ENCODE data around the gene PRPH2. TPM values are rescaled to one million over a fixed set of nuclear protein-coding genes. Genes with fewer than 3 reads are reported as not detected.
A peak's percentile ranks its signal among the peaks of the same experiment; 100 is the strongest.

Gene PRPH2
- total and polyA plus RNA-seq, 2 of the 13 experiments (the other 11 are each of a cell fraction or from before 2014, with no cell fraction given), result 0.03 to 0.04 TPM

DNA sequence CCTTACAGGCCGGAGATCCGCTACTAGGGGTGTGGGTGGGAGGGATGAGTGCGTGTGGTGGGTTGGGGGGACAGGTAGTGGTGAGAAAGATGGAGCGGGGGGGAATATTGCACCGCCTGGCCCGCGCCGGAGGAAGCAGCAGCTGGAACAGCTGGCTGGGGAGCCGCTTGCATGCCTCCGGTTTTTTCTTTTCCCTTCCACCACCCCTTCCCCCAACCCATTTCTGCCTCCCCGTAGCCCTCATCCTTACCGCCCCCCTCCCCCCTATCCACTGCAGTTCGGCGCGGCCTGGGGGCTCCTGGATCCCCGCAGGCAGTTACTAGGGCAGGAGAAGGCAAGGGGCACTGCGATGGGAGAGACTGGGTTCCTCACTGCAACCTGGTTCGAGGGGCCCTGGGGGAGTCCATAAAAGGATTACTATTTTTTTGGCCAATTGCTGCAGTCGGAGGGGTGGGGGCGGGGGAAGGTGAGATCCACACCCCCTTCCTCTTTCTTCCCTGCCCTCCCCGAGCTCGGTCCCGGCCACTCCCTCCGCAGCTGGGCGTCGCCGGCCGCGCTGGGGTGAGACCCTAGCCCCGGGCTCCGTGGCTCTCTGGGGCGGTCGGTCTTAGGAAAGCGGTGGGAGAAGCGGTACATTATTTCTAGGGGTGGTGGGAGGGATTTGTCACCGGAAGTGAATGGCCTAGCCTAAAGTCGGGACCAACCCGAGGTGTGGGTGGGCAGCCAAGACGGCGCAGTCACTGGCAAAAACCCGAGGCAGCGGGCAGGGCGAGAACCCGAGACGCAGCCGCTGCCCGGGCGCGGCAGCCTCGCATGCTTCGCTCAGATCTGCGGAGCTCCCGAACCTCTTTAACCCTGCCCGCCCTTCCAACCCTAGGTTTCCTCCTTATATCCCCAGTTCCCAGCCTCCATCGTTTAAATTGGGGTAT, 24.3 kb upstream of the PRPH2 start (continued):
- TF ChIP-seq HNF4A (CRISPR knock-in tag; IDR thresholded peaks at IDR 0.05) (no peak), SNAI1 (CRISPR knock-in tag; IDR thresholded peaks at IDR 0.05; ENCODE audit: borderline replicate concordance) (0 out of 2 replicates have a peak, but pooled peaks have one; percentile 25), MED1 (CRISPR knock-in tag; IDR thresholded peaks at IDR 0.05) (peak; percentile 70), CHD2 (IDR thresholded peaks at IDR 0.05; ENCODE audit: low read depth, low read length) (no peak), ZNF333 (CRISPR knock-in tag; IDR thresholded peaks at IDR 0.05; ENCODE audit: borderline replicate concordance) (peak; percentile 74), ATRX (CRISPR knock-in tag; IDR thresholded peaks at IDR 0.05; ENCODE audit: borderline replicate concordance) (no peak), ATF7 (IDR thresholded peaks at IDR 0.05) (no peak), ATF7 (CRISPR knock-in tag; IDR thresholded peaks at IDR 0.05) (0 out of 2 replicates have a peak, but pooled peaks have one; percentile 41), TOE1 (CRISPR knock-in tag; IDR thresholded peaks at IDR 0.05) (no peak), ZNF768 (CRISPR knock-in tag; IDR thresholded peaks at IDR 0.05) (no peak), ZNF615 (CRISPR knock-in tag; IDR thresholded peaks at IDR 0.05; ENCODE audit: borderline replicate concordance) (no peak), MBNL3 (CRISPR knock-in tag; conservative IDR thresholded peaks at IDR 0.05) (no peak), HHEX (CRISPR knock-in tag; IDR thresholded peaks at IDR 0.05) (no peak), SPEN (CRISPR knock-in tag; IDR thresholded peaks at IDR 0.05; ENCODE audit: low read depth) (peak; percentile 75), NFIB (CRISPR knock-in tag; IDR thresholded peaks at IDR 0.05; ENCODE audit: borderline replicate concordance) (no peak), KLF13 (CRISPR knock-in tag; IDR thresholded peaks at IDR 0.05) (no peak), ZNF331 (CRISPR knock-in tag; IDR thresholded peaks at IDR 0.05) (peak; percentile 34; the same call in 1 of the 2 replicates), REXO4 (CRISPR knock-in tag; IDR thresholded peaks at IDR 0.05; ENCODE audit: borderline replicate concordance) (no peak), FOXK2 (IDR thresholded peaks at IDR 0.05) (no peak), POLR2AphosphoS2 (IDR thresholded peaks at IDR 0.05; ENCODE audit: low read depth, low read length) (no peak)
- TF ChIP-seq, protein P1, sequence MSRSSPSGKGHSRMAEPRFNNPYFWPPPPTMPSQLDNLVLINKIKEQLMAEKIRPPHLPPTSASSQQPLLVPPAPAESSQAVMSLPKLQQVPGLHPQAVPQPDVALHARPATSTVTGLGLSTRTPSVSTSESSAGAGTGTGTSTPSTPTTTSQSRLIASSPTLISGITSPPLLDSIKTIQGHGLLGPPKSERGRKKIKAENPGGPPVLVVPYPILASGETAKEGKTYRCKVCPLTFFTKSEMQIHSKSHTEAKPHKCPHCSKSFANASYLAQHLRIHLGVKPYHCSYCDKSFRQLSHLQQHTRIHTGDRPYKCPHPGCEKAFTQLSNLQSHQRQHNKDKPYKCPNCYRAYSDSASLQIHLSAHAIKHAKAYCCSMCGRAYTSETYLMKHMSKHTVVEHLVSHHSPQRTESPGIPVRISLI (CRISPR knock-in tag; IDR thresholded peaks at IDR 0.05; ENCODE audit: borderline replicate concordance), result peak; percentile 69
- TF ChIP-seq, protein P2, sequence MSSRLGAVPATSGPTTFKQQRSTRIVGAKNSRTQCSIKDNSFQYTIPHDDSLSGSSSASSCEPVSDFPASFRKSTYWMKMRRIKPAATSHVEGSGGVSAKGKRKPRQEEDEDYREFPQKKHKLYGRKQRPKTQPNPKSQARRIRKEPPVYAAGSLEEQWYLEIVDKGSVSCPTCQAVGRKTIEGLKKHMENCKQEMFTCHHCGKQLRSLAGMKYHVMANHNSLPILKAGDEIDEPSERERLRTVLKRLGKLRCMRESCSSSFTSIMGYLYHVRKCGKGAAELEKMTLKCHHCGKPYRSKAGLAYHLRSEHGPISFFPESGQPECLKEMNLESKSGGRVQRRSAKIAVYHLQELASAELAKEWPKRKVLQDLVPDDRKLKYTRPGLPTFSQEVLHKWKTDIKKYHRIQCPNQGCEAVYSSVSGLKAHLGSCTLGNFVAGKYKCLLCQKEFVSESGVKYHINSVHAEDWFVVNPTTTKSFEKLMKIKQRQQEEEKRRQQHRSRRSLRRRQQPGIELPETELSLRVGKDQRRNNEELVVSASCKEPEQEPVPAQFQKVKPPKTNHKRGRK (CRISPR knock-in tag; IDR thresholded peaks at IDR 0.05), result no peak
- TF ChIP-seq, protein P3, sequence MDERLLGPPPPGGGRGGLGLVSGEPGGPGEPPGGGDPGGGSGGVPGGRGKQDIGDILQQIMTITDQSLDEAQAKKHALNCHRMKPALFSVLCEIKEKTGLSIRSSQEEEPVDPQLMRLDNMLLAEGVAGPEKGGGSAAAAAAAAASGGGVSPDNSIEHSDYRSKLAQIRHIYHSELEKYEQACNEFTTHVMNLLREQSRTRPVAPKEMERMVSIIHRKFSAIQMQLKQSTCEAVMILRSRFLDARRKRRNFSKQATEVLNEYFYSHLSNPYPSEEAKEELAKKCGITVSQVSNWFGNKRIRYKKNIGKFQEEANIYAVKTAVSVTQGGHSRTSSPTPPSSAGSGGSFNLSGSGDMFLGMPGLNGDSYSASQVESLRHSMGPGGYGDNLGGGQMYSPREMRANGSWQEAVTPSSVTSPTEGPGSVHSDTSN (CRISPR knock-in tag; IDR thresholded peaks at IDR 0.05), result no peak
